GM19238 (cell line): ENCODE data around the gene FBH1.
"Not testable (repeated sequence)": the region's sequence is repeated elsewhere in the genome, so short reads cannot be mapped to it uniquely, and the experiment has no call there.

Experiments
- DNase-seq: peaks from one replicate; pipeline ENCODE4 v3.0.0; 2011; ENCODE audit warnings: low spot score; ENCODE audit not compliant: insufficient read length

FBH1 gene

GRCh38 chr10:5873515-5873995, 16.5 kb upstream of the FBH1 start:
- peak; percentile 74 for DNase-seq

- no peak for DNase-seq
Observed at GRCh38 chr10:5876181-5876768, 13.8 kb upstream of the FBH1 start.

GRCh38 chr10:5877041-5877440, 13.0 kb upstream of the FBH1 start:
- not testable (repeated sequence) for DNase-seq

- no peak for DNase-seq
Observed at GRCh38 chr10:5882961-5883360, 7.1 kb upstream of the FBH1 start.

GRCh38 chr10:5885619-5886018, 4.4 kb upstream of the FBH1 start:
- no peak for DNase-seq

GRCh38 chr10:5887029-5887428, 3.0 kb upstream of the FBH1 start:
- DNase-seq, result no peak

GRCh38 chr10:5887641-5888040, 2.4 kb upstream of the FBH1 start:
- no peak for DNase-seq

- DNase-seq, result no peak
Observed at GRCh38 chr10:5888351-5888750, 1.7 kb upstream of the FBH1 start.

GRCh38 chr10:5888843-5889623, 1.0 kb upstream of the FBH1 start:
- DNase-seq, result peak; percentile 37

- no peak for DNase-seq
Observed at GRCh38 chr10:5890452-5890915, 441 bp downstream of the FBH1 start.

GRCh38 chr10:5891009-5891408, 966 bp downstream of the FBH1 start:
- DNase-seq, result no peak

GRCh38 chr10:5892007-5892406, 2.0 kb downstream of the FBH1 start:
- no peak for DNase-seq

GRCh38 chr10:5893321-5893720, 3.3 kb downstream of the FBH1 start:
- DNase-seq, result no peak

- DNase-seq, result no peak
Observed at GRCh38 chr10:5894403-5894802, 4.4 kb downstream of the FBH1 start.

- DNase-seq, result no peak
Observed at GRCh38 chr10:5894873-5895272, 4.8 kb downstream of the FBH1 start.

- no peak for DNase-seq
Observed at GRCh38 chr10:5895365-5895764, 5.3 kb downstream of the FBH1 start.

- DNase-seq, result peak; percentile 53
Observed at GRCh38 chr10:5895804-5896203, 5.8 kb downstream of the FBH1 start.

- no peak for DNase-seq
Observed at GRCh38 chr10:5896208-5897052, 6.4 kb downstream of the FBH1 start.

GRCh38 chr10:5897053-5897340, 7.0 kb downstream of the FBH1 start:
- no peak for DNase-seq

- no peak for DNase-seq
Observed at GRCh38 chr10:5897504-5897903, 7.5 kb downstream of the FBH1 start.

- no peak for DNase-seq
Observed at GRCh38 chr10:5898163-5898562, 8.1 kb downstream of the FBH1 start.

- DNase-seq, result no peak
Observed at GRCh38 chr10:5900247-5900646, 10.2 kb downstream of the FBH1 start.
